ENCODE measurements around the gene LUZP2. TPM values are rescaled to one million over a fixed set of nuclear protein-coding genes. Genes with fewer than 3 reads are reported as not detected.

LUZP2 gene
- total and polyA plus RNA-seq, 9 of the 15 experiments (the other 6 are each of a cell fraction or from before 2014, with no cell fraction given): not detected

GRCh38 chr11:25119416-25119815, 622.6 kb downstream of the LUZP2 start:
- Histone ChIP-seq H3K4me3 (no peak overlapping the region), H3K9me3 (replicated peaks; ENCODE audit: control insufficient read depth, insufficient read depth, low read depth, low read length) (no peaks in the 10 kb centered on the region), H3K9me1 (ENCODE audit: control insufficient read depth, insufficient read depth, low read length) (no peaks in the 10 kb centered on the region), H3K79me2 (ENCODE audit: control insufficient read depth, insufficient read depth, low read length) (no peaks in the 10 kb centered on the region), H3K4me1 (replicated peaks in 1 of 2; ENCODE audit: control insufficient read depth in 2 of 2, insufficient read depth in 2 of 2, low read length in 2 of 2) (no peaks in the 10 kb centered on the region), H3K27ac (ENCODE audit: extremely low read depth, low read depth, low read length) (no peak overlapping the region), H3K27me3 (ENCODE audit: control insufficient read depth in 2 of 2, insufficient read depth in 2 of 2, low read length in 2 of 2) (no peaks in the 10 kb centered on the region), H2AFZ (ENCODE audit: low read depth, low read length) (no peak overlapping the region), H4K20me1 (replicated peaks; ENCODE audit: control insufficient read depth, insufficient read depth, low read length) (no peaks in the 10 kb centered on the region), H3K36me3 (ENCODE audit: control insufficient read depth, insufficient read depth, low read length) (no peaks in the 10 kb centered on the region), H3K4me2 (ENCODE audit: insufficient read depth, low read length) (no peak overlapping the region), H3K9ac (ENCODE audit: insufficient read depth in 1 of 2, low read depth in 2 of 2, low read length in 2 of 2) (no peak overlapping the region)
- WGBS (ENCODE audit: insufficient coverage, low coverage, missing lambda C conversion rate): 0% methylated on average over 3 of the region's 3 CpGs
- in situ Hi-C loops (cut with MboI) (no loop called here), intact Hi-C loops (cut with micrococcal nuclease) (no loop called here)
- FAIRE-seq: no peak
- peak; percentile 40; the same call in 1 of the 2 replicates for TF ChIP-seq ZNF316 (IDR thresholded peaks at IDR 0.05)
- no peak for TF ChIP-seq MIER1 (IDR thresholded peaks at IDR 0.05; ENCODE audit: low read depth)
- TF ChIP-seq HMG20A (CRISPR knock-in tag; conservative IDR thresholded peaks at IDR 0.05): no peak
- no peak for TF ChIP-seq PURB (CRISPR knock-in tag; IDR thresholded peaks at IDR 0.05; ENCODE audit: low read depth)
- peak; percentile 35 for TF ChIP-seq MAFF (IDR thresholded peaks at IDR 0.05; ENCODE audit: low read length)
- no peak for TF ChIP-seq TAF7 (tag; IDR thresholded peaks at IDR 0.05)
- TF ChIP-seq CEBPZ (IDR thresholded peaks at IDR 0.05; ENCODE audit: borderline replicate concordance, low read depth, low read length): no peak
- no peak for TF ChIP-seq RBM15 (IDR thresholded peaks at IDR 0.05; ENCODE audit: insufficient read depth, low read length)
- no peak for TF ChIP-seq PATZ1 (CRISPR knock-in tag; IDR thresholded peaks at IDR 0.05; ENCODE audit: borderline replicate concordance)
- no peak for TF ChIP-seq RBFOX2 (IDR thresholded peaks at IDR 0.05; ENCODE audit: low read depth, low read length)
- no peak for TF ChIP-seq NR2F6 (CRISPR knock-in tag; IDR thresholded peaks at IDR 0.05)
- no peak for TF ChIP-seq HMBOX1 (IDR thresholded peaks at IDR 0.05)
- DNase-seq (ENCODE audit: extremely low read depth in 1 of 4, low spot score in 3 of 4): no peak
- CTCF ChIA-PET (ENCODE audit: low intra/inter-chr PET ratio): no interaction called here
- no peak for ATAC-seq
- POLR2A ChIA-PET: no interaction called here
- BruUV-seq (replicated peaks): no TSS peak
